ENCODE measurements around the gene RGS3.
"Not testable (repeated sequence)": the region's sequence is repeated elsewhere in the genome, so short reads cannot be mapped to it uniquely, and the experiment has no call there.

Gene RGS3

GRCh38 chr9:113632776-113633590 lies 169.5 kb downstream of the RGS3 start:
- H3K9me3 ChIP-seq (ENCODE audit: control insufficient read depth in 1 of 2, low read length in 2 of 2), result no peaks in the 10 kb centered on the region
- no peaks in the 10 kb centered on the region for H3K4me1 ChIP-seq (ENCODE audit: control insufficient read depth in 1 of 2, insufficient read depth in 2 of 2, low read length in 2 of 2)
- H3K4me3 ChIP-seq (ENCODE audit: low read depth in 1 of 2, low read length in 2 of 2), result no peak overlapping the region
- H3K36me3 ChIP-seq (ENCODE audit: control insufficient read depth in 1 of 2, insufficient read depth in 2 of 2, low read length in 2 of 2), result no peaks in the 10 kb centered on the region
- H3K27ac ChIP-seq (ENCODE audit: low read length), result no peak overlapping the region
- H3K27me3 ChIP-seq (ENCODE audit: low read depth, low read length), result no peaks in the 10 kb centered on the region

- Histone ChIP-seq H3K4me3 (ENCODE audit: low read depth in 1 of 2, low read length in 2 of 2) (no peak overlapping the region), H3K36me3 (ENCODE audit: control insufficient read depth in 1 of 2, insufficient read depth in 2 of 2, low read length in 2 of 2) (no peaks in the 10 kb centered on the region), H3K4me1 (ENCODE audit: control insufficient read depth in 1 of 2, insufficient read depth in 2 of 2, low read length in 2 of 2) (no peaks in the 10 kb centered on the region), H3K27me3 (ENCODE audit: low read depth, low read length) (no peaks in the 10 kb centered on the region), H3K27ac (ENCODE audit: low read length) (no peak overlapping the region), H3K9me3 (ENCODE audit: control insufficient read depth in 1 of 2, low read length in 2 of 2) (no peaks in the 10 kb centered on the region)
Observed at GRCh38 chr9:113633782-113634595, 170.5 kb downstream of the RGS3 start.

- Histone ChIP-seq H3K9me3 (ENCODE audit: control insufficient read depth in 1 of 2, low read length in 2 of 2) (no peaks in the 10 kb centered on the region), H3K27me3 (ENCODE audit: low read depth, low read length) (no peaks in the 10 kb centered on the region), H3K4me3 (ENCODE audit: low read depth in 1 of 2, low read length in 2 of 2) (no peak overlapping the region), H3K36me3 (ENCODE audit: control insufficient read depth in 1 of 2, insufficient read depth in 2 of 2, low read length in 2 of 2) (no peaks in the 10 kb centered on the region), H3K4me1 (ENCODE audit: control insufficient read depth in 1 of 2, insufficient read depth in 2 of 2, low read length in 2 of 2) (no peaks in the 10 kb centered on the region), H3K27ac (ENCODE audit: low read length) (no peak overlapping the region)
Observed at GRCh38 chr9:113634596-113635515, 171.3 kb downstream of the RGS3 start.

GRCh38 chr9:113635586-113635985 lies 172.1 kb downstream of the RGS3 start:
- Histone ChIP-seq H3K4me3 (ENCODE audit: low read depth in 1 of 2, low read length in 2 of 2) (no peak overlapping the region), H3K27ac (ENCODE audit: low read length) (no peak overlapping the region), H3K36me3 (ENCODE audit: control insufficient read depth in 1 of 2, insufficient read depth in 2 of 2, low read length in 2 of 2) (no peaks in the 10 kb centered on the region), H3K4me1 (ENCODE audit: control insufficient read depth in 1 of 2, insufficient read depth in 2 of 2, low read length in 2 of 2) (no peaks in the 10 kb centered on the region), H3K27me3 (ENCODE audit: low read depth, low read length) (no peaks in the 10 kb centered on the region), H3K9me3 (ENCODE audit: control insufficient read depth in 1 of 2, low read length in 2 of 2) (no peaks in the 10 kb centered on the region)

GRCh38 chr9:113636165-113636564 lies 172.6 kb downstream of the RGS3 start:
- H3K4me1 ChIP-seq (ENCODE audit: control insufficient read depth in 1 of 2, insufficient read depth in 2 of 2, low read length in 2 of 2), result no peaks in the 10 kb centered on the region

GRCh38 chr9:113636693-113637092 lies 173.2 kb downstream of the RGS3 start:
- Histone ChIP-seq H3K27ac (ENCODE audit: low read length) (no peak overlapping the region), H3K36me3 (ENCODE audit: control insufficient read depth in 1 of 2, insufficient read depth in 2 of 2, low read length in 2 of 2) (no peaks in the 10 kb centered on the region), H3K4me3 (ENCODE audit: low read depth in 1 of 2, low read length in 2 of 2) (no peak overlapping the region), H3K4me1 (ENCODE audit: control insufficient read depth in 1 of 2, insufficient read depth in 2 of 2, low read length in 2 of 2) (no peaks in the 10 kb centered on the region), H3K9me3 (ENCODE audit: control insufficient read depth in 1 of 2, low read length in 2 of 2) (no peaks in the 10 kb centered on the region), H3K27me3 (ENCODE audit: low read depth, low read length) (no peaks in the 10 kb centered on the region)

More at GRCh38 chr9:113636165-113636564, 172.6 kb downstream of the RGS3 start:
- no peak overlapping the region for H3K27ac ChIP-seq (ENCODE audit: low read length)
- H3K27me3 ChIP-seq (ENCODE audit: low read depth, low read length), result no peaks in the 10 kb centered on the region
- H3K36me3 ChIP-seq (ENCODE audit: control insufficient read depth in 1 of 2, insufficient read depth in 2 of 2, low read length in 2 of 2), result no peaks in the 10 kb centered on the region
- H3K4me3 ChIP-seq (ENCODE audit: low read depth in 1 of 2, low read length in 2 of 2), result no peak overlapping the region
- no peaks in the 10 kb centered on the region for H3K9me3 ChIP-seq (ENCODE audit: control insufficient read depth in 1 of 2, low read length in 2 of 2)

GRCh38 chr9:113638490-113638889 lies 175.0 kb downstream of the RGS3 start:
- H3K9me3 ChIP-seq (ENCODE audit: control insufficient read depth in 1 of 2, low read length in 2 of 2), result no peaks in the 10 kb centered on the region
- H3K36me3 ChIP-seq (ENCODE audit: control insufficient read depth in 1 of 2, insufficient read depth in 2 of 2, low read length in 2 of 2), result no peaks in the 10 kb centered on the region
- H3K4me3 ChIP-seq (ENCODE audit: low read depth in 1 of 2, low read length in 2 of 2), result no peak overlapping the region
- H3K4me1 ChIP-seq (ENCODE audit: control insufficient read depth in 1 of 2, insufficient read depth in 2 of 2, low read length in 2 of 2), result no peaks in the 10 kb centered on the region
- no peaks in the 10 kb centered on the region for H3K27me3 ChIP-seq (ENCODE audit: low read depth, low read length)
- H3K27ac ChIP-seq (ENCODE audit: low read length), result no peak overlapping the region

- no peaks in the 10 kb centered on the region for H3K36me3 ChIP-seq (ENCODE audit: control insufficient read depth in 1 of 2, insufficient read depth in 2 of 2, low read length in 2 of 2)
- no peaks in the 10 kb centered on the region for H3K4me1 ChIP-seq (ENCODE audit: control insufficient read depth in 1 of 2, insufficient read depth in 2 of 2, low read length in 2 of 2)
- H3K27me3 ChIP-seq (ENCODE audit: low read depth, low read length), result no peaks in the 10 kb centered on the region
- H3K4me3 ChIP-seq (ENCODE audit: low read depth in 1 of 2, low read length in 2 of 2), result no peak overlapping the region
- H3K9me3 ChIP-seq (ENCODE audit: control insufficient read depth in 1 of 2, low read length in 2 of 2), result no peaks in the 10 kb centered on the region
- no peak overlapping the region for H3K27ac ChIP-seq (ENCODE audit: low read length)
Observed at GRCh38 chr9:113638897-113639296, 175.4 kb downstream of the RGS3 start.

- not testable (repeated sequence) for H3K4me3 ChIP-seq (ENCODE audit: low read depth in 1 of 2, low read length in 2 of 2); H3K27ac ChIP-seq (ENCODE audit: low read length); H3K4me1 ChIP-seq (ENCODE audit: control insufficient read depth in 1 of 2, insufficient read depth in 2 of 2, low read length in 2 of 2); H3K27me3 ChIP-seq (ENCODE audit: low read depth, low read length); H3K36me3 ChIP-seq (ENCODE audit: control insufficient read depth in 1 of 2, insufficient read depth in 2 of 2, low read length in 2 of 2); H3K9me3 ChIP-seq (ENCODE audit: control insufficient read depth in 1 of 2, low read length in 2 of 2)
Observed at GRCh38 chr9:113639411-113639970, 176.0 kb downstream of the RGS3 start.

GRCh38 chr9:113640418-113640817 lies 176.9 kb downstream of the RGS3 start:
- no peaks in the 10 kb centered on the region for H3K9me3 ChIP-seq (ENCODE audit: control insufficient read depth in 1 of 2, low read length in 2 of 2)

More at GRCh38 chr9:113640418-113640817, 176.9 kb downstream of the RGS3 start:
- no peaks in the 10 kb centered on the region for H3K27me3 ChIP-seq (ENCODE audit: low read depth, low read length)
- no peak overlapping the region for H3K27ac ChIP-seq (ENCODE audit: low read length)
- no peaks in the 10 kb centered on the region for H3K36me3 ChIP-seq (ENCODE audit: control insufficient read depth in 1 of 2, insufficient read depth in 2 of 2, low read length in 2 of 2)
- H3K4me3 ChIP-seq (ENCODE audit: low read depth in 1 of 2, low read length in 2 of 2), result no peak overlapping the region
- no peaks in the 10 kb centered on the region for H3K4me1 ChIP-seq (ENCODE audit: control insufficient read depth in 1 of 2, insufficient read depth in 2 of 2, low read length in 2 of 2)
